Stimulated activated CD8-positive, alpha-beta memory T cell treated with anti-CD3 and anti-CD28 coated beads, Interleukin-15, amount 100 ng/mL, for 4 hours (primary cell): Measurements from ENCODE around the gene CHMP5.
A peak's percentile ranks its signal among the peaks of the same experiment; 100 is the strongest.

Experiments
- DNase-seq, 2 donors: peaks; one replicate each; pipeline ENCODE4 v3.0.0-alpha.2; 2020; ENCODE audit warnings: low read depth in 2 of 2

Gene CHMP5

DNA sequence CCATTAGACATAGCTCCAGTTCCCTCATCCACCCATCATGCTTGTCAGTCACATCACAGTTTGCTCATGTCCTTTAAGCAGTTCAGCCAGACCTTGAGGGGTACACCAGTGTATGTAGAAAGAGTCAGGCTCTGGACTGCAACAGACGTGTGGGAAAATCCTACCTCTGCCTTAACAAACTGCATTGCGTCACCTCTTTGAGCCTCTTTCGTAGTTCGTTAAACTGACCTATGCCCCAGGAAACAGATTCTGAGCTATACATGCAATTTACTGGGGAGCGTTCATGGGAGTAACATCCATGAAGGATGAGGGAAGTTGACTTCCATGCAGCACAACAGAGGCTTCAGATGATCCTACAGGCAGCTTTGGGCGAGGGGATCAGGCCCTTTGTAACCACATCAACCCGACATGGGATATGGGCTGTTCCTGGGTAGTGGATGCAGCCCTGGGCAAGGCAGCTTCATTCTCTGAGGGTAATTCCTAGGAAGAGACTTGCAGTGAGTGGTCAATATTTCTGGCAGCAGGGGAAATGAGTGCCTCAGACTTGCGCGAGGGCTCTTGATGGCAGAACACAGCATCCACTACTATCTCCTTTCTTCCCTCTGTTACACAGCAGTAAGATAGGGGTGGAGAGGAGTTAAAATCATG is 20.6 kb upstream of the CHMP5 start:
- no peak for DNase-seq

DNA sequence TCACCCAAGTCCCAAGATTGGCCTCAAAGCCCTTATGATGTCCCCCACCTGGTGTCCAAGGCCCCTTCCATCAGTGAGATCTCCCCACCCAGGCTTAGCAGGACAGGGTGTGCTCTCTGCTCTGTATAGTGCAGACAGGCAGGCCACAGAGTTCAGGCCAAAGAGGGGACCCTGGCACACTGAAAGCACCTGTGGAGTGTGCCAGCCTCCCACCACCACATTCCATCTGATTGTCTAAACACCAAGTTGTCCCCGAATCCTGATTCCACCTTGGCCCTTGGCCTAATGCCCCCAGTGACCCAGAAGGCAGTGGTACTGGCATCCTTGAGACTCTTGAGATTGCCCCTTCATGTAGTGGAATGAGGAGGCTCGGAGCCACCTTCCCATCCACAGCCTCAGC is 19.5 kb upstream of the CHMP5 start:
- no peak for DNase-seq

DNA sequence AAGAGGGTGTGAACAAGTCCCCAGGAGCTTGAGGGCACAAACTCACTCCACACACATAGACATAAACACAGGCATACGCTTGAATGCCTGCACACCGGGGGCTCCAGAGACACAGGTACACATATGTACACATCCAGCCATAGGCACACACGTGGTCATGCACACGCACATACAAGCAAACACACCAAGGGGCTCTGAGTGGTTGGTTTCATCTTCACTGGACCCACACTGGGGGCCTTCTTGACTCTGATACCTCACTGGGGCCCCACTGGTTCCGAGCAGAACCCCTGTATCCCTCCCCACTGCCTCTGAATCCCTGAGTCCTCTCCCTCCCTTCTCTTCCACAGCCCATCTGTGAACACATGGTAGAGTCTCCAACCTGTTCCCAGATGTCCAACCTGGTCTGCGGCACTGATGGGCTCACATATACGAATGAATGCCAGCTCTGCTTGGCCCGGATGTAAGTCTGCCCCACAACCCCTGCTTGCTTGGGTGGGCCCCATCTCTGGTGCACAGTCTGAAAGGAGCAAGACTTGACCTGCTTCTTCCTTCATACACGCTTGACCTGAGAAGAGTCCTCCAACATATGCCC is 18.5 kb upstream of the CHMP5 start:
- no peak for DNase-seq

DNA sequence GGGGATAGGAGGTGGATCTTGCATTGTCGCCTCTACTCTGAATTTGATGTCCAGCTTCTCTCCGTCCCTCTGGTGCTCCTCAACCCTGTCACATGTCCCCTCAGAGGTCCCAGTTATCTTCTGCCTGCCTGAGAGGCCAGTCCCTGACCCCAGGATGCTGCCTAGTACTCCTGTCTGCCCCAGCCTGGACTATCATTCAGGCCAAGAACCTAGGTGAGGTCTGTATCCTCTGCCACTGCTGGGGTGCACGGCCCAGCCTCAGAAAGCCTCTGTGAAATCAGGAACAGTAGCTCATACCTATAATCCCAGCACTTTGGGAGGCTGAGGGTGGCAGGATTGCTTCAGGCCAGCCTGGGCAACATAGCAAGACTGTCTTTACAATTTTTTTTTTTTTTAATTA is 16.2 kb upstream of the CHMP5 start:
- DNase-seq, result no peak

DNA sequence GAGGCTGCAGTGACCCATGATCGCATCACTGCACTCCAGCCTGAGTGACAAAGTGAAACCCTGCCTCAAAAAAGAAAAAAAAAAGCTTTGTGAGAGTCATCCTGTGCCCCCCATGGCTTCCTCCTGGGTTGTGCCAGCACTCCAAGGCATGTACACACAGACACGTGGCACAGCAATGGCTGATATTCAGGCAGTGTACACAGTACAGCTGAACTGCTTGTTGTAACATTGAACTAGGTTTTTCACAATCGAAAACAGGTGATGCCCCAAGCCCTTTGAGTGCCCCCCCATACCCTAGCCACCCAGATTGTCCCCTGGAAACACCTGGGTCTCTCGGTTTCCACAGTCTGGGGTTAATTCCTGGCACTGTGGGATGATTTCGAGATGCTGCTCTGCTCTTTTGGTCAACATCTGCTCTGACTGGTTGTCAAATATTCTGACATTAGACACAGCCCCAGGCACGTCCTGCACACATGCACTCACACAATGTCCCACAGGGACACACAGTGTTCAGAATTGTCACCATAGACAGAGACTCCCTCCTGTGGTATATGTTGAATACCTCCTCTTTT is 15.7 kb upstream of the CHMP5 start:
- DNase-seq, result no peak

DNA sequence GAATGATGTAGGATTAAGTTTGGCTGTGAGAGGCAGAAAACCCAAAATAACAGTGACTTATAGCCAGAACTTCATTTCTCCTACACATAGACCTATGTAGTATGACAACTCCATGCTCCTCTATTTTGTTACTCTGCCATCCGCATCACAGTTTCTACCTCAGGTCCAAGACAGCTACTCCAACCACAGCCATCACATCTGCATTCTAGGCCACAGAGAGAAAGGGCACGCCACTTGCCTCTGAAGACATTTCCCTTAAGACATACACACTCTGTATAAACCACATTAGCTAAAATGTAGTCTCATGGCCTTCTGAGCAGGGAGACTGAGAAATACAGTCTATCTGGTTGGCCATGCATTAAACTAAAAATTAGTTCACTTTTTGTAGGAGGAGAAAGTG is 14.9 kb upstream of the CHMP5 start:
- no peak for DNase-seq

DNA sequence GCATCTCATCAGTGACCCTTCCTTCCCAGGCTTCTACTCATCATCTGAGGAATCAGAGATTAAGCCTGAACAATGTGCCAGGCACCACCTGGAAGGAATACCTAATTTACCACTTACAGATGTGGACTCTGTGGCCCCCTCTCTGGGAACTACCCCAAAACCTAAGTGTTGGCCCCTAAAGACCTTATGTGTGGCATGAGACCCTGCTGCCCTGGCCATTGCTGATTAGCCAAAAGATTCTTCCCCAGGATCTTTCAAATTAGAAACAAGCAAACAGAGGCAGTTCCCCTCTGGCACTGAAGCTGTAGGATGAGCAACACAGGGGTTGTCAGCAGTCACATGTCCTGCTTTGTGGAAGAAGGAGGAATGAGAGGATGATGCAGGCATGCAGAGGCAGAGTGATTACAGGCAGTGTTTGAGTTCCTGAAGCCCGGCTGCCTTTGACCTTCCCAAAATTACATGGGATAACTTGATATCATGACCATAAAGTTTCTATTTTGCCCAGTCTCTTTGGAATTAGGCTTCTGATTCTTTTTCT is 14.3 kb upstream of the CHMP5 start:
- no peak for DNase-seq

DNA sequence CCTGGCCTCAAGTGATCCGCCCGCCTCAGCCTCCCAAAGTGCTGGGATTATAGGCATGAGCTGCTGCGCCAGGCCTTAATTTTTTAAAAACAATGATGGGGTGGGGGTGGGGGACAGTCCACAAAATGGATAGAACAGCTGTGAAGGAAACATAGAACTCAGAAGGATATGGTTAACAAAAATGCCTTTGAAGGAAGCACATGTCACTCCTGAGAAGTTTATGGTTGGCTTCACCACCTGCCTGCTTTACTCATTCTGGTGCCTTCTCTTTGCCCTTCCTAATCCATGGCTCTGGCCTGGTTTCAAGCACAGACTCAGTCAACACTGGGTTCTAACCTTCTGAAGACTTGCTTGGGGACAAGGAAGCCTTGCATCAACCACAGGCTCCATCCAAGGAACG is 10.6 kb upstream of the CHMP5 start:
- no peak for DNase-seq

DNA sequence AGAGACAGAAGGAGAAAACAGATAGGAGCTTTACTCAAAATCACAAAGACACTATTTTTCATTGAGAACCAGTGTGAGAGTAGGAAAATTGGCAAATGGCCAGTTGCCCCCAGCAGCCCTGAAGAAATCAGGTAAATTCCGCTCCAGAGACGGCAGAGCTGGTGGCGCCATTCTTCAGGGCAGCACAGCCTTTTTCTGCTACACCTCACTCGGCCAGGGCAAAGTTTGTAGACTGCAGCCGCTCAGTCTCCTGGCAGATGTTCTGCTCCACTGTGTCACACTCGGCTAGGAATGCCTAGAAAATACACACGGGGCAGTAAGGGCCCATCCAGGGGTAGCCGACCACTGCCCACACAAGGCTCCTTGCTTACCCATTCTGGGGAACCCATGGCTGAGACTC is 9.8 kb upstream of the CHMP5 start:
- DNase-seq, result no peak

DNA sequence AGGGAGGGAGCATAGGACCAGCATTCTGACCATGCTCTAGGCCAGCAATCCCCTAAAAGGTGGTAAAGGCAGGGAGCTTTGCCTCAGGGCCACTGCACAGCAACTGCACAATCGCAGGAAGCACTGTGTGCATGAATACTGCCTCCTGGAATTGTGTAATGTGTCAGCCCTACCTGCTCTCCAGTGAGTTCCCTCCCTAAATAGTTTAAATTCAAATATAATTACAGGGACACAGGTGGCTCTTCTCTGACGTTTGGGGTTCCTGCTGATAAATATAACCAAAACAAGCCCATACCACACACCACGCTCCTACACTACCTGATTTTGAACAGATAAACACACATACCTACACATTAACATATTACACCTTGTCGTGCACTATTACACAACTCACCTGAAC is 9.4 kb upstream of the CHMP5 start:
- no peak for DNase-seq

DNA sequence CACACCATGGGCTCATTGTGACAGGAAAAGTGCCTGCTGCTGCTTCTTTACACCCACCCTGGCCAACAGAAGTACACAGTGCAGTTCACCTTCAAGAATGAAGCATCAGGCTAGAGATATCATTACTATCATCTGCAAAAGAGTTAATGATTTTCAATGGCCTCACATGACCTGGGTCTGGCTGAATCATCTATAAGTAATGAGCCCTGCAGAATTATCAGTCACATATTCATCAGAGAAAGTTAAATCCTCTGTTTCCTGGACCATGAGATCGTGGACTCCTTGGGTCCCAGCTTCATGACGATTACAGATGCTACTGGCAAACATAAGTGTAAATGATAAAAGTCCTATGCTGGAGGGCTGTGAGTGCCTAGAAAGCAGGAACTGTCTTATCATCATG is 8.6 kb upstream of the CHMP5 start:
- DNase-seq, result no peak

DNA sequence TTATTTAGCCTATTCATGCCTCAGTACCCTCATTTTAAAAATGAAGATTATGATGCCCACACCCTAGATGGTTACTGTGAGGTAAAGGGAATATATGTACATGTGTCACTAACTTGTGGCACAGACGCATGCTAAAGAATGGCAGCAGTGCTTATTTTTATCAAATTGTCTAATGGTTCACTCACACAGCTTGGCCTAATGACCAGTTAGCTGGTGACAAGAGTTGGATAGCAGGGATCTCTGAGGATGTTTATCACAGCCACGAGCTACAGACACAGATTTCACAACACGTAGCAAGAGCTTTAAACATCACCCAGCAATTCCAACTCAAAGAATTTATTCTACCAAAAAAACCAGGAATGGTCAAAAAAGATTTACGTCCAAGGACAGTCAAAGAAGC is 7.6 kb upstream of the CHMP5 start:
- DNase-seq, result no peak

DNA sequence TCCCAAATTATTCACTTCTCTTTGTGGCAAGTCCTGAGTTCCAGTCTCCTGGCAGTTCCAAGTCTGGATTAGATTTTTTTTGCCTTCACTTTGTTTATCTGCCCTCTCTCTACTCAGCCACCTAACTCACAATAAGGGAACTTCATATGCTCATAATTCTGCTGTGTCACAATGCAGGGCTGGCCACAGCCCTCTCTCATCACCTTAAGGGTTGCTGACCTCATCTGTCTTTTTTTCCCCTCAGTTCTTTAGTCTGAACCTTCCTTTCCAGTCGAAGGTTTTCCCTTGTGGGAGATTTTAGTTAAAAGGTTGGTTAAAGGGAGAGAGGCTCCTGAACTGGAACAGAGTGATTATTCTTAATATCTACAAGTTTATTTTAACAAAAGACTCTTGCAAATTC is 4.5 kb upstream of the CHMP5 start:
- no peak for DNase-seq

DNA sequence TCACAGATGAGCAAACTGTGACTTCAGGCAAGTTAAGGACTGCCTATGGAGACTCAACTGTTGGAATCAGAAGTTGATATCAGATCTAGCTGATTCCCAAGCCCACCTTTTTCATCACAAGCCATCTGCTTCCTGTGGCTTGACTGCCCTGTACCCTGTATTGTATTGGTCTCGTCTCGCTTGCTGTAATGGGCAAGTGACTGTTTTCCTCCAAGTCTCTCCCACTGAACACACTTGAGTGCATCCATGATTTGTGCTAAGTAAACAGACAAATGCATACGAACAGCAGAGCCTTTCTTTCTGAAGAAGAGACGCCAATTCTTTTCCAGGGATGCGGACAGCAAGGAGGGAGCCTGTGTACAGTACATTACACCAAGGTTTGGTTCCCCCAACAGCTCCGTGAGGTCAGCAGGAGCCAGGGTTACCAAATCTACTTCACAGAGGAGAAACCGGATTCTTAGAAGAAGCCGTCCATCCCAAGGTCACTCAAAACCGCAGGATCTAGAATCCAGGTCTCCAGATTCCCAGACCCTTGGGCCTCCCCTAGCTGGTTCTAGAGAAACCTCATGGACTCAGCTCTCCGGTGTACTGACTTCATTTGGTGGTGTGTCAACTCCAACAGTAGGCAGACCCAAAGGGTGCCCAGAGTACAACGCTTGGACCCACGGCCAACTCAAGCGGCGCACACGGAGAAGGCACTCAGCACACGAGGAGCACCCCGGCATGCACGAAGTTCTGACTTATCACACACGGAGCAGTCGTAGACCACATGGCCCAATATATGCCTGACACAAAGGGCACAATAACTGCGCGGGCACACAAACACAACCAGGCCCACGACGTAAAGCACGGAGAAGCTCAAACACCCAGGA is 1.5 kb upstream of the CHMP5 start:
- DNase-seq, result no peak

DNA sequence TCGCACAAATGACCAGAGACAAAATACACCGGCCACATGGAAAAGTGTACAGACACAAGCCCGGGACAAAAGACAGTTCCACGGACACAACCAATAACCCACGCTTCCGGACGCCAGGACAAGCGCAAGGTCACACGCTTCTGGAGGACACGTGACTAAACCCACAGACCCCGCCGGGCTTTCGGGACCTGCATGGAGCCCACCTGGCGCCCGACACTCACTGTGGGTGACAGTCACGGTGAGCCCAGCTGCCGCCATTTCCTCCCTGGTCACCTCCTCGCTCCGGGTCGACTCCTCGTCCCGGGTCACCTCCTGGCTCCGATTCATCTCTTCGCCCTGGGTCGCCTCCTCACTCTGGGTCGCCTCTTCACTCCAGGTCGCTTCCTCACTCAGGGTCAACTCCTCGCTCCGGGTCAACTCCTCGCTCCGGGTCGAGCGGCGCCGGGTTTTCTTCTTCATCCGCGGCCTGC is 811 bp upstream of the CHMP5 start:
- DNase-seq, result peak in 1 of 2 donors; percentile 2

DNA sequence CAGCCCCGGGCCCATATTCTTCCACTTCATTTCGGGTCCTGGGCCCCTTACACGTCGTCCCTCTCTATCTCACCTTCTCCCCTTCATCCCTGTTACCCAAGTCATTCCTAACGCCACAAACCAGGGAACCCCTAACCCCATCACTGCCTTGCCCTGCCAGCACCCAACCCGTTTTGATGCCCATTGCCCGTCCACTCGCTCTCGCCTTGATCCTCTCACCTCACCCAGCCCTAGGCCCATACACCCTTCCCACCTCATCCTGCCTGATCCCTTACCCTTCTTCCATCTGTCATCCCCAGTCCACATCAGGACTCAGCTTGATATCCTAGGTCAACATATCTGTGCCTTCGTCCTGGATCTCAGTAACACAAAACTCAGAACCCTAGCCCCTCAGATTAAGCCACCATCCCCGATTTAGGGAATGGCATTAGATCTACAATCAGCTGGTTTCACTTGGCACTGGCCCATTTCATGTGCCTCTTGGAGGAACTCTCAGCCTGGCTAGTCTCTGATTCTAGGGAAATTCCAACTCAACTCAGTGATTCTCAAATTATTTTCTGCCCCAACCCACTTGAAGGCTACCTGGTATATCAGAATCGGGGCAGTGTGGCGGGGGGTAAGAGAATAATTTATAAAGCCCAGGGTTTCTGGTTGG is 489 bp downstream of the CHMP5 start:
- DNase-seq, result no peak

DNA sequence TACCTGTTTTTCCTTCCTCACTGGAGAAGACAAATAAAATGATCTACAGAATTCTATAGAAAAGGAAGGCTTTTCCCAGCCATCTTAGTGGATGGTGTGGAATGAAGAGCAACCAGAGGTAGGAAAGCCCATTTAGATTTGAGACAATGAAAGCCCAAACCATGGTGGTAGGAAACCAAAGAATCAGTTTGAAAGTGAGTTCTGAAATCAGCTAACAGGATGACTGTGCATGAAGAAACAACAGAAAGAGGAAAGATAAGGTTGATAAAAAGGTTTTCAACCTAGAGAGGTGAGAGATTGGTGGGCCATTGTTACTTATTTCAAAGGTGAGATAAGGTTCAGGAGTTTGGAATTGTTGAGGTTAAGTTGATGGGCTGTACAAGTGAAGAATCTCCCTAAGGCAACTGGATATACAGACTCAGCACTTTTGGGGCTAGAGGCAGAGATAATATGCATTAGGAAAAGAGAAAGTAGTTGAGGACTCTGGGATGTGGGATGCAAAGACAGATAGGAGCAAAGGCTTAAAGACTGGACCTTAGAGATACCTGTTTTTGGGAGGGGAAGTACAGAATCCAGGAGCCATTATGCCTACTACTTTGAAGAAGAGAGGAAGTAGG is 2.4 kb downstream of the CHMP5 start:
- no peak for DNase-seq

DNA sequence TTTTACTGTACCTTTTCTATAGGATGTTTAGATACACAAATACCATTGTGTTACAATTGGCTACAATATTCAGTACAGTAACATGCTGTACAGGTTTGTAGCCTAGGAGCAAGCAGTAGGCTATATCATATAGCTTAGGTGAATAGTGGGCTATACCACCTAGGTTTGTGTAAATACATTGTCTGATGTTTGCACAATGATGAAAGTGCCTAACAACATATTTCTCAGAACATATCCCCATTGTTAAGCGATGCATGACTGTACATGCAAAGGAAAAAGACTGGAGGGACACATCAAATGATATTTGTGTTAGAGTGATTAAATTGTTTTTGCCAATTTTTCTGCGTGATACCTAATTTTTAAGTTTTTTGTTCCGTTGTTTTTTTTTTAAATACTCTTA is 5.3 kb downstream of the CHMP5 start:
- no peak for DNase-seq

DNA sequence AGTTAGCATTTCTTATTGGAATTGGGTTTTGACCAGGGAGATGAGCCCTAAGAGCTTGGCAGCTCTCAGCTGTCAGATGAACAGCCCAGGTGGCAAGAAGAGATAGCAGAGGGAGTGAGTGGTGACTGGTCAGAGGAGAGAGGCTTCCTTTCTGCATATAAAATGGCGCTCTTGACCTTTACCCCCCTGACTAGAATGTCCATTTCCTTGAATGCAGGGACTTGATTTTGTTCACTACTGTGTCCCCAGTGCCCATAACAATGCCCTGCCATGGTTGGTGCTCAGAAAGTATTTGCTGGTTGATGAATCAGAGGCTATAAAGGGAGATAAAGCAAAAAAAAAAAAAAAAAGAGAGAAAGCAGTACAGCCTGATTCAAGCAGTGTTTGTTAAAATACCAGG is 7.2 kb downstream of the CHMP5 start:
- DNase-seq, result no peak

DNA sequence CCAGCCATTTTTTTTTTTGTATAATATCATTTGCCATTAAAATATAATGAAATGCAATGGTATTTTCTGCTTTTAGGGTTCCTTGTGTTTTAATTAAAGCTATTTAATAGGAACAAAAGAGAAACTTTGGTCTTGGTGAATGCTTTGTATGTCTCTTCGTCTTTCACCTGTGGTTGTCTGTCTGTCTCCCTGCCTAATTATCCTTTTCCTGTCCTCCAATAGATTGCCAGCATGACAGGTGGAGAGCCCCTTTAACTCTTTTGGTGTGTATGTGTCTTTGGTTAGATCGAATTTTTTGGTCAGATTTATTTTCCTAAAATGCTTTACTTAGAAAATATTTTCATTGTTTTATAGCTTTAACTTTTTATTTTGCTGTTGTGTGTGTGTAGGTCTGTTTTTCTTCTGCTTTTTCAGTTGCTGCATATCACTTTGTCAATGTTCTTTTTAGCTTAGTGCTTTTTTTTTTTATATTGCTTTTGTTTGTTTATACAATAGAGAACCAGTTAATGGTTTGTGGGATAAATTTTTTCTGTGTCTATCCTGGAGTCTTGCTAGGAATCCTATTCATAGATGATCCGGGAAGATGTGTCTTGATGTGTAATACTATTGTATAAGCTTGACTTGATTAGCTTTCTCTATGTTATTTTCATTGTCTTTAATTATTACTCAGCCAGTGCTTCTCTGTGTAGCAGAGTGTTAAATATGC is 8.6 kb downstream of the CHMP5 start:
- DNase-seq, result no peak

DNA sequence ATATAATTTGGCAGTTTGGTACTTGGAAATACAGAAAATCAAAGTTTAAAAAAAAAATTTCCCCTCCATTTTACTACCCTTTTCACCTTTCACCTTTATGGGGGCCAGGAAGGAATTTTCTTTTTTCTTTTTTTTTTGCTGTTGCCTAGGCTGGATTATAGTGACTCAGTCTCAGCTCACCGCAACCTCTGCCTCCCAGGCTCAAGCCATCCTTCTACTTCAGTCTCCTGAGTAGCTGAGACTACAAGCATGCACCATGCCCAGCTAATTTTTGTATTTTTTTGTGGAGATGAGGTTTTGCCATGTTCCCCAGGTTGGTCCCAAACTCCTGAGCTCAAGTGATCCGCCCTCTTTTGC is 9.1 kb downstream of the CHMP5 start:
- no peak for DNase-seq
